Brain pericyte (primary cell): ENCODE data around the gene KAZN.
"Not testable (repeated sequence)": the region's sequence is repeated elsewhere in the genome, so short reads cannot be mapped to it uniquely, and the experiment has no call there.

ENCODE experiments used
- DNase-seq: peaks from one replicate; pipeline ENCODE4 v3.0.0-alpha.2; 2012; ENCODE audit warnings: low read depth, low spot score

Gene KAZN

GRCh38 chr1:14954210-14954609 is 355.7 kb downstream of the KAZN start:
- DNase-seq: no peak

- no peak for DNase-seq
Observed at GRCh38 chr1:14954930-14955329, 356.4 kb downstream of the KAZN start.

DNA sequence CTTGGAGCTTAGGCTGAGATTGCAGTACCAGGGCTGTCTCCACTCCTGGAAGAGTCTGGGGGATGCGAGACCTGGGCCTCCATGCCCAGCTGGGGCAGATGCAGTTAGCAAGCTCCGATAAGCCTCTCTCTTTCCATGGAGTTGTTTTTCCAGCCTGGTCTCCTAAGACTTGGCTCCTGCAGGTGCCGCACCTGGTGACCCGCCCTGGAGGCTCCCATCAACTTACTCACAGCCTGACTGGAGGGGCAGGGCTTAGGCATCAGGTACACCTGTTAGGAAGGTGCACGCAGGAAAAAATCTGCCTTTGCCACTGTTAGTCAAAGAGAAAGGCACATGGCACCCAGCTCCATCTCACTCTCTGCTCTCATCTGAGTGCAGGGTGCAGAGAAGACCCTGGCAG is 356.9 kb downstream of the KAZN start:
- DNase-seq: no peak

DNA sequence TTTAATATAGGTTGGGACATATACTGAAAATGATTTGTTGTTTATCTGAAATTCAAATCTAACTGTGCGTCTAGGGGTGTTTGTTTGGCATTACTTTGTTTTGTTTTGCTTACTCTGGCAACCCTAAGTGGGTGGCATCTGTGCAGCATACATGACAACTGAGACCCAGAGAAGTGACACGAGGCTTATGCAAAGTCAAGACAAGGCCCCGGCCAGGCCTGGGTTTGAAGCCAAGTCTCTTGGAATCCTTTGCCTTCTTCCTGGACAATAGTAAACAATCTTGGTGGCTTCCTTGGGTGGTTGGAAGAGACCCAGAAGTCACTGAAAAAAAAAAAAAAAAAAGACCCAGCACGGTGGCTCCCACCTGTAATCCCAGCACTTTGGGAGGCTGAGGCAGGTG is 357.5 kb downstream of the KAZN start:
- DNase-seq: no peak

DNA sequence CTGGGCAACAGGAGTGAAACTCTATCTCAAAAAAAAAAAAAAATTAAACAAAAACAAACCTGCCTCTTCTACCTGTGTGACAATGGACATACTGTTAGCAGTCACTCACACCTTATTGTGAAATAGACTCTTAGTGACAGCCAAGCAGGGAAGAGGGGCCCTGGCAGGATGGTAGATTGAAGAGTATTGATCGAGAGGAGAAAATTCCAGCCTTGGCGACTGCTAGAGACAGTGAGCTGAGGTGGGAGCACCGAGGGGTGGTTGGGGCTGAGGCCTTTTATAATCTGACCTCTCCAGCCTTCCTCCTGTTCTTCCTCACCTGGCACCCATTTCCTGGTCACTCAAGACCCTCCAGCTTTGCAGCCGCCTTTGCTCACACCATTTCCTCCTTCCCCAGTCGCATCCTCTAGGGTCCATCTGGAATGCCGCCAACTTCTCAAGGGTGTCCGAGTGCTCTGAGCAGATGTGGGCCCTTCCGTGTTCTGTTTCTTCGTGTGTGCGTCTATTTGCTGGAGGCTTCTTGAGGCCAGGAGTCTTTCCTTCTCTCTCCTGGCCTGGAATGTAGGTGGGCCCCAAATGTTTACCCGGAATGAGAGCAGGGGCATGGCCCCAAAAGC is 358.2 kb downstream of the KAZN start:
- DNase-seq: no peak

DNA sequence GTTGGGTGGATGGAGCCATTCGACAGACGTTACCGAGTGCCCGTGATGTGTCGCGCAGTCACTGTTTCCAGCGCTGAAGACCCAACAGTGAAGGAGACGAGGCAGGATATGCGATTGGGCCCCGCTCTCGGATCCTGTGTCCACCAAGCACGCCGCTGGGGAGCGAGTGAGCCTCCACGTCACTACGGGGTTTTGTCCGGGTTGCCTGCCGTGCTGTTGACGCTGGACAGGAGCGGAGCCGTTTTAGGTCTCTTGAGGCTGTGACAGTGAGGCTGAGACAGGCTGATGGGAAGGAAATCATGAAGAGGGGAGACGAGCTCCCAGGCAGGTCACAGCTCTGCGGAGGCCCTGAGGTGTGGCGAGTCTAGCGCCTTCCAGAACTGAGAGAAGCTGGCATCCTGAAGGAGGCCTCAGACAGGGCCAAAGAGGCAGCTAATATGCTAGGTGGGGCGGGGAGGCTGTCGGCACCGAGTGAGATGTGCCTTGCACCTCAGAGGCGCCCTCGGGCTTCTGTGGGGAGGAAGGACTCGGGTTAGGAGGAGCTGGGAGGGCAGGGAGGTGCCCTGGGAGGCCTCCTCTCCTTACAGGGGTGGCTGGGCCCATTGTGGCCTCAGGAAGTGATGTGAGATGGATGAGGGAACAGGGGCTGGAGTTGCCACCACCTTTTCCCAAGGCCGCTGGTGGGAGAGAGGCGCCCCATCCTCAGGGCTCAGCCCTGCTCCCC is 359.1 kb downstream of the KAZN start:
- no peak for DNase-seq

- DNase-seq: no peak
Observed at GRCh38 chr1:14958249-14959058, 360.0 kb downstream of the KAZN start.

GRCh38 chr1:14959059-14959694 is 360.7 kb downstream of the KAZN start:
- no peak for DNase-seq

DNA sequence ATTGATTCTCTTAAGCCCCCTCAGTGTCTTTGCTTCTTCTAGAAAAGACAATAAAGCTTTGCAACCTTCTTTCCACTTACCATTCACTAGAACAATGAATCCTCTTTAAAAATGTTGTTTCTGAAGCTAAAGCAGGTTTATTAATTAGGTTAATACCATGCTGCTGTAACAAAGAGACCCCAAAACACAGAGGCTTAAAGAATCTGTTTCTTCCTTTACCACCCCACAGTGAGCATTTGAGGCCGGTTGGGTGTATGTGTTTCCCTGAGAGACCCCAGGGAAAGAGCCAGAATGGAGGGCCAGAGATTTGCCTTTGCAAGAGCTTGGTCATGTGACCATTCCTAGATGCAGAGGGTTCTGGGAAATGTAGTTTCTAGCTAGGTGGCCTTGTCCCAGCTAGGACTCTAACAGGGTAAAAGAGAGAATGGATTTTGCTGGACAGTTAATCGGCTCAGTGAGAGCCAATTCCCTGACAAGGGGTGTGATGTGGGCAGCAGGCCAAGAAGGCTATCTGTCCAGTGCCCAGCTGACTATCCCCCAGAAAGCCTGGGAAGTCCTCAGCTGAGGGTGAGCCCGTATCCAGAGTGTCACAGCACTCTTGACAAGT is 363.3 kb downstream of the KAZN start:
- no peak for DNase-seq

- no peak for DNase-seq
Observed at GRCh38 chr1:14962407-14962806, 363.9 kb downstream of the KAZN start.

- not testable (repeated sequence) for DNase-seq
Observed at GRCh38 chr1:14963791-14964710, 365.6 kb downstream of the KAZN start.

GRCh38 chr1:14964711-14965055 is 366.2 kb downstream of the KAZN start:
- no peak for DNase-seq

GRCh38 chr1:14968251-14968851 is 369.9 kb downstream of the KAZN start:
- peak; percentile 50 for DNase-seq

DNA sequence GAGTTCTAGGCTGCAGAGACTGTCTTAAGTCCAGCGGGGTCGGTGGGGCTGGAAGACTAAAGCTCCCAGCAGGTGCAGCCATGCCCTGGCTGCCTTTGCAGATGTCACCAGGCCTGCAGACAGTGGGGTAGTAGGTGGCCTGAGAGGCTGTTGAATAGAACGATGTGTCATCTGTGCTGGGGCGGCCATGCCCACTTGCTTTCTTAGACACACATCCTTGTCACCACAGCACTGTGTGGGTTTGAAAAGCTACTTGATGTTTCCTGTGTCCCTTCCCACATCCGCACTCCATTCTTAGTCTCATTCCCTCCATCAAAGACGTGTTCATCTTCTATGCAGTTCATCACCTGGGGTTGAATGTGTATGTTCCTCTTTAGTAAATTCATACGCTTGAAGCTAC is 370.5 kb downstream of the KAZN start:
- DNase-seq: no peak

DNA sequence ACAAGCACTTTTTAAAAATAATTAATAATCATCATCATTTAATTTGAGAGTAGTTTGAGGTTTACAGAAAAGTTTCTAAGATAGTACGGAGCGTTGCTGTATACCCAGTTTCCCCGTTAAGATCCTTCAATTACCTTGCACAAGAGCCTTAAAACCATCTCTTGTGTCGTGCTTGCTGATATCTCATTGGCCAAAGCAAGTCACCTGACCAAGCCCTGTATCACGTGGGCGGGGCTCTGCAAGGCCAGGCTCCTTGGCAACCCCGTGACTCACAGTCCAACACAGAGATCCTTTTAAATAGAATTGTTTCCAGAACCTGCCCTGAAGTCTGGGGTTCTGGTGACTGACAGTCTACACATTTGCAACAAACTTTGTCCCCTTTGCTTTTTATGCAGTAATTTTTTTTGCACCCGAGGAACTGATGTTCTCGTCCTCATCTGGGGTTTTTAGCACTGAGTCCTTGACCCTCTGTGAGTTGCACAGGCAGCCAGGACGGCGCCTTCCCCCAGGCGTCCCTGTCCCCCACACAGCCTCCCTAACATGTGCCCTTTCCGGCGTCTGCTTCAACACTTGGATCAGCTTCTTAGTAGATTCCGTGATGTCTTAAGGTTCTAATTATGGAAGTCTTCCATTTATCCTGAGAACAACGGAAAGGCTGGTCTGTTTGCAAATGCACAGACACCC is 371.8 kb downstream of the KAZN start:
- peak; percentile 36 for DNase-seq

DNA sequence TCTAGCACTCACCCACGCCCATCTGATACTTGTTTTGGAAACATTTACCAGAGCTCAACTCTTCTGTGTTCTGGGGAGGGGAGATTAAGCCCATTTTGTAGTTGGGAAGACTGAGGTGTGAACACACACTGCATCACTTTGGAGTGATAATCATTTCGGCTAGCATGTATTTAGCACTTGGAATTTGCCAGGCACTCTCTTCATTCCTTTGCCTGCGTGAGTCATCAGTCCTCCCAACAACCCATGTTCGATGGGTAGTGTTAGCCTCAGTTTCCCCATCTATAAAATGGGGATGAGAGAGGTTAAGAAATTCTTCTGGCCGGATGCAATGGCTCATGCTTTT is 372.3 kb downstream of the KAZN start:
- DNase-seq: no peak

- DNase-seq: no peak
Observed at GRCh38 chr1:14971221-14971620, 372.7 kb downstream of the KAZN start.

DNA sequence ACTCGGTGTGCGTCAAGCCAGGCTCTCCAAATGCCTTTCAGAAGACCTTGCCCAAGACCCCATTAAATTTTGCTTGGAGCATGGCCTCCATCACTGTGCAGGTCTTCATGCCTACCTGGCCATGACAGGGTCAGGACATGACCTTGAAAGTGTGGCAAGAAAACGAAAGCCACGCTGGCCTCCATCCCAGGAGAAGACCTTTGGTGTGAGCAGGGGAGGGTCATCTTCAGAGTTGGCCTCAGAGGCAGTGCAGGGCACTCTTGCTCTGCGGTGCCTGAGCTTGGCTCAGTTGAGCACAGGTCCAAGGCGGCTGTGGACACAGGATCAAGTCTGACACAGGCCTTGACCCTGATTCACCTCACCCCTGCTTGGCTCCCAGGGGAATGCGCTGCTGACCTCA is 373.6 kb downstream of the KAZN start:
- DNase-seq: no peak

GRCh38 chr1:14973773-14974172 is 375.3 kb downstream of the KAZN start:
- DNase-seq: no peak

- no peak for DNase-seq
Observed at GRCh38 chr1:14974361-14974760, 375.9 kb downstream of the KAZN start.
